CD4-positive, alpha-beta T cell (primary cell): ENCODE results near the gene KIAA1671. TPM values are rescaled to one million over a fixed set of nuclear protein-coding genes. Genes with fewer than 3 reads are reported as not detected.
A peak's percentile ranks its signal among the peaks of the same experiment; 100 is the strongest.

Experiments
- ATAC-seq: fragments of 200-7000 bp; cut with Tn5 transposase; one replicate; pipeline ENCODE4 v1.10.0; 2022; ENCODE audit warnings: mild to moderate bottlenecking; ENCODE audit not compliant: poor library complexity
- CTCF ChIA-PET: fragments of 350-600 bp; sonication (Branson Sonifier 250); formaldehyde crosslinking; loops from one replicate; lab custom pipeline; 2021; ENCODE audit warnings: antibody characterized with exemption, inconsistent platforms; lab: Charles Lee
- POLR2A ChIA-PET: fragments of 350-600 bp; sonication (Branson Sonifier 250); formaldehyde crosslinking; loops from one replicate; lab custom pipeline; 2021; ENCODE audit warnings: antibody characterized with exemption, inconsistent platforms; lab: Charles Lee
- DNase-seq, 14 experiments: peaks; one replicate each; pipeline ENCODE4 v3.0.0-alpha.2; 2013 to 2020; ENCODE audit warnings: mixed read lengths in 2 of 14
- H3K27ac ChIP-seq, 2 donors: one replicate each; pipeline versions ENCODE4 v1.5.1 to v1.7.0; 2013; ENCODE audit warnings: low read length in 2 of 2, low read depth in 1 of 2, mild to moderate bottlenecking in 1 of 2
- H3K27me3 ChIP-seq, 2 experiments: 1 replicate in 1 of 2; 2 replicates in 1 of 2; pipeline versions ENCODE4 v1.6.1 to v1.7.0; 2013; ENCODE audit warnings: low read length in 2 of 2, control low read depth in 1 of 2, mild to moderate bottlenecking in 1 of 2, moderate library complexity in 1 of 2; ENCODE audit not compliant: insufficient read depth in 2 of 2, control insufficient read depth in 1 of 2
- H3K36me3 ChIP-seq: one replicate; pipeline ENCODE4 v1.6.1; 2013; ENCODE audit warnings: low read length, control low read depth; ENCODE audit not compliant: insufficient read depth
- H3K4me1 ChIP-seq: one replicate; pipeline ENCODE4 v1.6.1; 2013; ENCODE audit warnings: low read length, control low read depth; ENCODE audit not compliant: insufficient read depth
- H3K4me3 ChIP-seq: one replicate; pipeline ENCODE4 v1.5.1; 2013; ENCODE audit warnings: mild to moderate bottlenecking, low read length, moderate library complexity
- H3K9me3 ChIP-seq, 2 experiments: 1 replicate in 1 of 2; 2 replicates in 1 of 2; pipeline versions ENCODE4 v1.6.1 to v1.7.0; 2013; ENCODE audit warnings: low read length in 2 of 2, mild to moderate bottlenecking in 2 of 2, control low read depth in 1 of 2, moderate library complexity in 1 of 2; ENCODE audit not compliant: control insufficient read depth in 1 of 2, insufficient read depth in 1 of 2
- H3K27ac Mint-ChIP-seq: one replicate; pipeline ENCODE4 v1.8.0; 2020; ENCODE audit warnings: mixed read lengths
- H3K27me3 Mint-ChIP-seq: one replicate; pipeline ENCODE4 v1.8.0; 2021; ENCODE audit warnings: mixed read lengths
- H3K36me3 Mint-ChIP-seq: one replicate; pipeline ENCODE4 v1.8.0; 2021; ENCODE audit warnings: low read depth, mixed read lengths
- H3K4me1 Mint-ChIP-seq: one replicate; pipeline ENCODE4 v1.8.0; 2021; ENCODE audit warnings: low read depth, mixed read lengths
- H3K4me3 Mint-ChIP-seq: one replicate; pipeline ENCODE4 v1.8.0; 2020; ENCODE audit warnings: mild to moderate bottlenecking, mixed read lengths
- H3K9me3 Mint-ChIP-seq: one replicate; pipeline ENCODE4 v1.8.0; 2020; ENCODE audit warnings: mixed read lengths
- CTCF ChIP-seq: fragments of 200-600 bp; IDR thresholded peaks from one replicate; pipeline ENCODE4 v1.8.0; 2022; ENCODE audit warnings: antibody characterized with exemption, mild to moderate bottlenecking
- intact Hi-C, 2 experiments: fragments of 100-400 bp; cut with DNase I in 1 of 2; cut with micrococcal nuclease in 1 of 2; formaldehyde crosslinking; loops; one replicate each; pipeline versions ENCODE4 v1.15.1 to v1.9.0; 2023 to 2025; cut with DNase I, micrococcal nuclease
- total RNA-seq, 174 experiments: library from RNA in 2 of 174; stranded (reverse) in 2 of 174; gene quantifications; one replicate each; pipeline ENCODE4 v1.2.3 and lab custom pipeline; 2021 to 2026

KIAA1671 gene
- total RNA-seq, 2 experiments from 2014 or later: 2.6 to 2.9 TPM

- Histone ChIP-seq H3K36me3 (no peaks in the 10 kb centered on the region), H3K9me3 (no peaks in the 10 kb centered on the region), H3K27me3 (no peaks in the 10 kb centered on the region), H3K27ac (peak overlapping the region; percentile 83 to 90), H3K4me1 (peaks cover 93% of the 10 kb centered on the region), H3K4me3 (no peak overlapping the region)
- ATAC-seq: no peak
- no peak for TF ChIP-seq CTCF
- ChIA-PET POLR2A (interaction anchor here (4.7 kb wide), 1 partner anchor 12 kb away, joined by 57 read pairs; no protein-coding TSS in a partner anchor), CTCF (interaction anchor here (1.8 kb wide), 1 partner anchor 14 kb away, joined by 4 read pairs; no protein-coding TSS in a partner anchor)
- Mint-ChIP-seq H3K36me3 (no peaks in the 10 kb centered on the region), H3K4me3 (peak overlapping the region; percentile 73), H3K4me1 (peaks cover 81% of the 10 kb centered on the region), H3K27me3 (no peaks in the 10 kb centered on the region), H3K9me3 (no peaks in the 10 kb centered on the region), H3K27ac (peak overlapping the region; percentile 96)
- intact Hi-C loops: loop anchor here (10.0 kb wide), 3 partner anchors 378 to 1608 kb away; partner anchors contain the start of gene ADORA2A (in 1 of the 2)
- no peak for DNase-seq
Observed at GRCh38 chr22:25066861-25067435, 114.4 kb downstream of the KIAA1671 start.

DNA sequence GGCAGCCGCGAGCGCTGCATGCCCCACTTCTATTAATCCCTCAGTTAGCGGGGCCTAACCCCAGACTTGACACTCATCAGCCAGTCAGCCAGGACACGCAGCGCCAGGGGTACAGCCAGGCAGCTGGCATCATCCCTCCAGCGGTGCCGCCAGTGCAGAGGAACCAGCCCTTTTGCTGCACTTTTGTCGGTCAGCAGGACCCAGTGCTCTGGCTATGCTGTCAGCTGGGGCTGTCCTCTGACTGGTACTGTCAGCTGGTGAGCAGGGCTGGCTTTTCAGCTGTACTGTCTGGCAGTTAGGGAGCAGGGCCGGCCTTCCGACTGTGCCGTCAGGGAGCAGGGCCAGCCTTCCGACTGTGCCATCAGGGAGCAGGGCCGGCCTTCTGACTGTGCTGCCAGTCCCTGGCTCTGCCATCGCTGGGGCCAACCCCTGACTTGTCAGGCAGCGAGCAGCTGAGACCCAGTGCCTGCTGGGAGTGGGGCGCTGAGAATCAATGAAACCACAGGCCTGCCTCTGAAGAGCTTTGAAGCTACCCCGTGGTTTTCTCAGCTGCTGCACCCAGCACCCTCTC lies 115.4 kb downstream of the KIAA1671 start:
- H3K4me3 Mint-ChIP-seq: peak overlapping the region; percentile 73
- H3K9me3 Mint-ChIP-seq: no peaks in the 10 kb centered on the region
- ChIA-PET CTCF (interaction anchor here (1.2 to 3.2 kb wide), 7 partner anchors 8 to 43 kb away, joined by 3 to 14 read pairs (median 5); no protein-coding TSS in a partner anchor), POLR2A (interaction anchor here (0.6 to 4.7 kb wide), 8 partner anchors 7 to 633 kb away, joined by 3 to 57 read pairs (median 5); no protein-coding TSS in a partner anchor)
- H3K27ac ChIP-seq: peak overlapping the region; percentile 83 to 90
- H3K4me1 Mint-ChIP-seq: peaks cover 81% of the 10 kb centered on the region
- intact Hi-C loops: loop anchor here (2.0 to 10.0 kb wide), 4 partner anchors 43 to 1607 kb away; partner anchors contain the start of gene ADORA2A (in 1 of the 2)
- H3K9me3 ChIP-seq: no peaks in the 10 kb centered on the region
- H3K27ac Mint-ChIP-seq: peak overlapping the region; percentile 96
- H3K27me3 Mint-ChIP-seq: no peaks in the 10 kb centered on the region
- no peaks in the 10 kb centered on the region for H3K27me3 ChIP-seq
- peak overlapping the region; percentile 29 for H3K4me3 ChIP-seq
- peaks cover 93% of the 10 kb centered on the region for H3K4me1 ChIP-seq
- no peaks in the 10 kb centered on the region for H3K36me3 Mint-ChIP-seq
- TF ChIP-seq CTCF: no peak
- ATAC-seq: peak; percentile 83
- no peaks in the 10 kb centered on the region for H3K36me3 ChIP-seq
- DNase-seq: peak; percentile 75 to 97 (median 86)

- ChIA-PET CTCF (interaction anchor here (1.3 to 3.2 kb wide), 6 partner anchors 9 to 42 kb away, joined by 3 to 14 read pairs (median 6); no protein-coding TSS in a partner anchor), POLR2A (interaction anchor here (0.6 to 4.7 kb wide), 8 partner anchors 8 to 634 kb away, joined by 3 to 57 read pairs (median 5); no protein-coding TSS in a partner anchor)
- Histone ChIP-seq H3K4me3 (peak overlapping the region; percentile 29), H3K4me1 (peaks cover 86% of the 10 kb centered on the region), H3K27me3 (no peaks in the 10 kb centered on the region), H3K9me3 (no peaks in the 10 kb centered on the region), H3K36me3 (no peaks in the 10 kb centered on the region), H3K27ac (peak overlapping the region; percentile 56 to 58)
- no peaks in the 10 kb centered on the region for H3K9me3 Mint-ChIP-seq
- TF ChIP-seq CTCF: no peak
- no peaks in the 10 kb centered on the region for H3K27me3 Mint-ChIP-seq
- intact Hi-C loops: loop anchor here (2.0 to 10.0 kb wide), 4 partner anchors 42 to 1606 kb away; partner anchors contain the start of gene ADORA2A (in 1 of the 2)
- H3K27ac Mint-ChIP-seq: peak overlapping the region; percentile 96
- DNase-seq (peak in 12 of 14 experiments; percentile 14 to 65 (median 42)), ATAC-seq (peak; percentile 30)
- no peaks in the 10 kb centered on the region for H3K36me3 Mint-ChIP-seq
- H3K4me1 Mint-ChIP-seq: peaks cover 81% of the 10 kb centered on the region
- peak overlapping the region; percentile 73 for H3K4me3 Mint-ChIP-seq
Observed at GRCh38 chr22:25068707-25069106, 116.2 kb downstream of the KIAA1671 start.
